Kidney (tissue), 14 donors: ENCODE measurements around the gene LSAMP. TPM values are rescaled to one million over a fixed set of nuclear protein-coding genes. Genes with fewer than 3 reads are reported as not detected.

Source experiments
- DNase-seq, 5 donors: peaks; one replicate each; pipeline ENCODE4 v3.0.0-alpha.2; 2013 to 2020
- FAIRE-seq: peaks from 2 replicates; lab custom pipeline; 2012; peaks lifted over from hg19 to GRCh38; lab: Jason Lieb, UNC
- H3K27ac ChIP-seq, 2 donors: one replicate each; pipeline ENCODE4 v1.7.0; 2013; ENCODE audit warnings: low read depth in 2 of 2, low read length in 2 of 2, inconsistent platforms in 1 of 2
- H3K27me3 ChIP-seq: one replicate; pipeline ENCODE4 v1.7.1; 2013; ENCODE audit warnings: low read length, inconsistent platforms; ENCODE audit not compliant: control insufficient read depth, insufficient read depth
- H3K36me3 ChIP-seq, 3 donors: one replicate each; pipeline versions ENCODE4 v1.7.0 to v1.7.1; 2013; ENCODE audit warnings: low read length in 3 of 3, control low read depth in 1 of 3, inconsistent platforms in 1 of 3; ENCODE audit not compliant: insufficient read depth in 3 of 3, control insufficient read depth in 2 of 3
- H3K4me1 ChIP-seq, 3 donors: one replicate each; pipeline versions ENCODE4 v1.7.0 to v1.7.1; 2013; ENCODE audit warnings: low read length in 3 of 3, inconsistent platforms in 1 of 3, low read depth in 1 of 3; ENCODE audit not compliant: control insufficient read depth in 2 of 3, insufficient read depth in 2 of 3
- H3K4me3 ChIP-seq, 3 donors: one replicate each; pipeline versions ENCODE4 v1.7.0 to v1.8.1; 2013; ENCODE audit warnings: low read length in 3 of 3, control low read depth in 1 of 3, inconsistent platforms in 1 of 3
- H3K9ac ChIP-seq, 3 donors: one replicate each; pipeline versions ENCODE4 v1.7.0 to v1.7.1; 2013; ENCODE audit warnings: low read length in 3 of 3, control low read depth in 1 of 3, inconsistent platforms in 1 of 3
- H3K9me3 ChIP-seq, 3 donors: one replicate each; pipeline versions ENCODE4 v1.7.0 to v1.7.1; 2013; ENCODE audit warnings: low read length in 3 of 3, control low read depth in 1 of 3, inconsistent platforms in 1 of 3; ENCODE audit not compliant: control insufficient read depth in 2 of 3, insufficient read depth in 1 of 3
- CTCF ChIP-seq: IDR thresholded peaks from 3 replicates; pipeline ENCODE4 v1.5.1; 2012; ENCODE audit warnings: mild to moderate bottlenecking, moderate library complexity, borderline replicate concordance; ENCODE audit not compliant: insufficient read depth; ENCODE audit errors: extremely low read depth
- intact Hi-C: fragments of 100-400 bp; cut with DNase I; formaldehyde crosslinking; loops from one replicate; pipeline ENCODE4 v1.11.1; 2022
- polyA plus RNA-seq: library from polyadenylated mRNA; stranded (reverse); fragments of 350-450 nt; fragmentation: Illumina TruSeq; extraction: RNeasy Lipid Tissue Mini Kit (QIAGEN cat#74804); gene quantifications from one replicate; pipeline ENCODE4 v1.2.3, GENCODE V29; 2014; ENCODE audit warnings: low read depth, low replicate concordance; ENCODE audit not compliant: insufficient read depth
- total RNA-seq: library from RNA; stranded (reverse); fragmentation: NEBNext Ultra II Directional; extraction: Animal tissue kit (Norgen Biotek cat#: 25700); gene quantifications from one replicate; pipeline ENCODE4 v1.2.1, GENCODE V29; 2021
- donor health status: control.
- donor health status: control.
- donor health status: control.
- donor health status: control.
- donor health status: control.
- donor health status: DM: yes; HTN: yes; CAD: no.
- donor health status: Normal renal cell carcinoma (clear cell type).

LSAMP gene
- total and polyA plus RNA-seq, 2 donors from 2014 or later, result 1.4 to 3.5 TPM

DNA sequence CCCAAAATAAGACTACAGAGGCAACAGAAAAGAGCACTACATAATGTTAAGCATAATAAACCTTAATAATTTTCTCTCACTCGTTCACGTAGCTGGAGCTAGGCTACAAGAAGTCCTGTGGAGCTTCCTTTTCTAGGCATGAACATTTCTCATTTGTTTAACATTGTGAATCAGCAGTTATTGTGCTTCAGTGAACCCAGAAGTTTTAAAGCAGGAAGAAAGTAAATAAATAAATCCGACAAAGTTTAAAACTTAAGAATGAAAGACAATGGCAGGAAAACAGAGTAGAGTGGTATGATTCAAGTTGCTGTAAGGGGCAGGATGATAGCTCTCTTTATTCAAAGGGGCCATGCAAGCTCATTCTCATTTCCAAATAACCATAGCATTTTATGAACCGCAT, 191.8 kb downstream of the LSAMP start:
- Histone ChIP-seq H3K27me3 (no peaks in the 10 kb centered on the region), H3K36me3 (no peaks in the 10 kb centered on the region), H3K9ac (no peak overlapping the region), H3K4me3 (no peak overlapping the region), H3K27ac (no peak overlapping the region), H3K4me1 (no peaks in the 10 kb centered on the region), H3K9me3 (no peaks in the 10 kb centered on the region)
- no peak for FAIRE-seq
- intact Hi-C loops, result no loop called here
- no peak for DNase-seq
- TF ChIP-seq CTCF, result no peak

DNA sequence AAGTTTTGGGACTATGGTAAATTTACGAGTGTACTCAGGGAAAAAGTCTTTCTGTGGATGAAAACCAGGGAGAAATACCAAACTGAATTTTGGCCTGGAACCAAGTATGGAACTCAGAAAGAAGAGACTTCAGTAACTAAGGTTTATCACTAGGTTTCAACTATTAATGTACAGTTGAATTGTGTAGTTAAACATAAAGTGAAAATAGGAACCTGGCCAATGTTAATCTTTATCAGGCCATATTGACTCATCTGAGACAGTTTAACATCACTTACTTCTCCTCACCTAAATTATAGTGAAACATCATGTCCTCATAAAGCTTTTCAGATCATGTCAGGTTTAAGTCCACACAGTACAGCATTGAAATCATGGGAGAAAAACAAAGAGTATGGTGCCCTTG, 197.7 kb downstream of the LSAMP start:
- H3K9me3 ChIP-seq, result no peaks in the 10 kb centered on the region
- H3K4me3 ChIP-seq, result no peak overlapping the region
- intact Hi-C loops, result no loop called here
- FAIRE-seq, result no peak
- no peaks in the 10 kb centered on the region for H3K4me1 ChIP-seq
- TF ChIP-seq CTCF, result no peak
- DNase-seq, result no peak
- no peaks in the 10 kb centered on the region for H3K27me3 ChIP-seq
- H3K9ac ChIP-seq, result no peak overlapping the region
- no peaks in the 10 kb centered on the region for H3K36me3 ChIP-seq
- H3K27ac ChIP-seq, result no peak overlapping the region

DNA sequence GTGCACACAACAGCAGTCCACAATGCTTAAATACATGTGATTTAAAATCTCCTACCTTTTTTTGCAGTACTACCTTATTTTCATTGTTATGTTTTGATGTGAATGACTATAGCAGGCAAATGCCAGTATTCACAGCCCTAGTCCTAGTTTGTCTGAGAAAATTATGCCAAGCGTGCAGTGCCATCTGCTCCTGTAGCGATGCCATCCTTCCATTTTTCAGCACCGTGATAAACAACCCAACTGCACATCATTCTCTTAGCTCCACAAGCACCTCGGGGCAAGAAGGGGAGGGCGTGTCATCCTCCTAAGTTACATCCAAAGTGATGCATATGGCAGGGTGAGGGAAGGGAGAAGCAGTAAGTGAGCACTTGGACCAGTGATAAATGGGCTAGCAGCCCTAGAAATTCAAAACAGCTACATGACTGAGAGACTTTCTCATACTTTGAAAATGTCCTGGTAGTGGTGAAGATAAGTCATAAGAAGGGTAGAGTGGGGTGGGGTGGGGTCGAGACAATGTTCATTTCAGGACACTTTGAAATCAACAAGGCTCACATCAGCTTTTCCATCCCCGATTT, 198.8 kb downstream of the LSAMP start:
- FAIRE-seq, result no peak
- no peaks in the 10 kb centered on the region for H3K9me3 ChIP-seq
- TF ChIP-seq CTCF, result no peak
- H3K27me3 ChIP-seq, result no peaks in the 10 kb centered on the region
- DNase-seq, result no peak
- no peaks in the 10 kb centered on the region for H3K4me1 ChIP-seq
- H3K9ac ChIP-seq, result no peak overlapping the region
- intact Hi-C loops, result no loop called here
- no peak overlapping the region for H3K27ac ChIP-seq
- H3K36me3 ChIP-seq, result no peaks in the 10 kb centered on the region
- no peak overlapping the region for H3K4me3 ChIP-seq

DNA sequence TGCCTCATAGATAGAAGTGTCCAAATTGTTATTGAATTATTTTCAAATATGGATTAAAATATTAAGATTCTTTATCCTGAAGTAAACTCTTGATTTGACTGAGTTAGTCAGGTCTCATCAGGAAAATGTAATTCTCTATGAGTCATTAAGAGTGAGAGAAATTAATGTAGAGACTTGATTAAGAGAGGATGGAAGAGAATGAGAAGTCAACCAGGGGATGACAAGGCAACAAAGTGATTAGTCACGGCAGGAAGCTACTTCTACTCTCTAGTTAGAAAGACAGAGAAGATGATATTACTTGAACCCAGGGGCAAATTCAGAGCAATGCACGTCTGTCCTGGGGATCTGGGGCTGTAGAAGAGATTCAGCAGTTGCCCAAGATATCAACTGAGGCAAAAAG, 202.5 kb downstream of the LSAMP start:
- Histone ChIP-seq H3K27ac (no peak overlapping the region), H3K9me3 (no peaks in the 10 kb centered on the region), H3K27me3 (no peaks in the 10 kb centered on the region), H3K4me3 (no peak overlapping the region), H3K36me3 (no peaks in the 10 kb centered on the region), H3K4me1 (no peaks in the 10 kb centered on the region), H3K9ac (no peak overlapping the region)
- no peak for TF ChIP-seq CTCF
- DNase-seq, result no peak
- FAIRE-seq, result no peak
- intact Hi-C loops, result no loop called here
